Measurements from ENCODE around the gene NT5DC1. TPM values are rescaled to one million over a fixed set of nuclear protein-coding genes. Genes with fewer than 3 reads are reported as not detected.

The NT5DC1 gene
- polyA plus RNA-seq, 6 donors from 2014 or later, result 59.0 to 94.7 (median 72.8) TPM

DNA sequence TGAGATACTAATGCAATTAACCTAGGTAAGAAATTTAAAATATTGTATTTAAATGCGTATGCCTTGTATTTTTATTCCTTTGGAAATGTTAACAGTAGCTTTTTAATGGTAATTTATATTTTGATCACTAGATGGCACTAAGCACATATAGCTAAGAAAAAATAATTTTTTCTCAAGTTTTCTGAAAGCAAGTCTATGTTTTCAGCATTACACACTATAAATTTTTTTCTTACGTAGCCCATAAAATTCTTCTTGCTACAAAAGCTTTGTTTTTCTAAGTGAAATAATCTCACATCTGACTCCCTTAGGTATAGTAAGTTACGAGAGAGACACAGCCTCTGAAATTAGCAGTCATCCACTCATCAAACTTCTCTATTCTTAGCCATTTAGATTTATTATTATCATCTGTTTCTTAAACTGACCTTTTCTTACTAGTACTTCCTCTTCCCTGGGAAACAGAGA lies 117.5 kb downstream of the NT5DC1 start:
- Mint-ChIP-seq H3K4me1 (no peaks in the 10 kb centered on the region), H3K4me3 (no peak overlapping the region), H3K27ac (no peak overlapping the region), H3K9me3 (no peaks in the 10 kb centered on the region), H3K36me3 (peaks cover under 1 to 1% of the 10 kb centered on the region in 2 donors), H3K27me3 (no peaks in the 10 kb centered on the region)
- no peak for ATAC-seq (ENCODE audit: low read depth in 2 of 2)
- peak; percentile 9 for DNase-seq

DNA sequence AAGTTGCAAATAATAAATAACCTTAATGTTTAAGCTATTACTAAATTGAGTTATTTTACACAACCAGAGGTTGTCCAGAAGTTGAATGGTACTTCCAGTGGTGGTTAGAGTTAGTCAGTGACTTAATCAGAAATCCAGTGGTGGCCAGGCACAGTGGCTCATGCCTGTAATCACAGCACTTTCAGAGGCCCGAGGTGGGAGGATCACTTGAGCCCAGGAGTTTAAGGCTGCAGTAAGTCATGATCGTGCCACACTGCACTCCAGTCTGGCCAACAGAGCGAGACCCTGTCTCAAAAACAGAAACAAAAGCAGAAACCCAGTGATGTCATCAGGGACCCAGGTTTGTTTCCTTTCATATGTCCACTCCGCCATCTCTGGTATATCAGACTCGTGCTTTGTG lies 118.2 kb downstream of the NT5DC1 start:
- DNase-seq, result no peak
- no peak overlapping the region for H3K27ac Mint-ChIP-seq
- H3K36me3 Mint-ChIP-seq, result peaks cover 6 to 7% of the 10 kb centered on the region in 2 donors
- no peaks in the 10 kb centered on the region for H3K27me3 Mint-ChIP-seq
- no peaks in the 10 kb centered on the region for H3K4me1 Mint-ChIP-seq
- no peak overlapping the region for H3K4me3 Mint-ChIP-seq
- H3K9me3 Mint-ChIP-seq, result no peaks in the 10 kb centered on the region
- ATAC-seq (ENCODE audit: low read depth in 2 of 2), result no peak

DNA sequence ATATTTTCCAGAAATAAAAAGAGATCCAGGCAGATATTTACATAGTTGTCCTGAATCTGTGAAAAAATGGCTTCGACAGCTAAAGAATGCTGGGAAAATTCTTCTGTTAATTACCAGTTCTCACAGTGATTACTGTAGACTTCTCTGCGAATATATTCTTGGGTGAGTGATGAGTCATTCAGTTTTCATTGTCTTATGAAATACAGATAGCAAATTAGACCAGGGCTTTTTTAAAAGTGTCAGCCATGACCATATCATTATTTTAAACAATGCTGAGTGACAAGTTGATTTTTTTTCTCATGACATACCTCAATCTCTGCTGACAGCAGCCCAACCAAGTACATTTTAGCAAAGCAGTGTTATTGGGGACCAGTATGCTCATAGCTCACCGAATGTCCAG lies 120.4 kb downstream of the NT5DC1 start:
- H3K27ac Mint-ChIP-seq, result no peak overlapping the region
- H3K9me3 Mint-ChIP-seq, result no peaks in the 10 kb centered on the region
- H3K36me3 Mint-ChIP-seq, result peaks cover 7 to 20% of the 10 kb centered on the region in 2 donors
- no peaks in the 10 kb centered on the region for H3K27me3 Mint-ChIP-seq
- H3K4me1 Mint-ChIP-seq, result no peaks in the 10 kb centered on the region
- no peak overlapping the region for H3K4me3 Mint-ChIP-seq
- DNase-seq, result no peak
- no peak for ATAC-seq (ENCODE audit: low read depth in 2 of 2)

DNA sequence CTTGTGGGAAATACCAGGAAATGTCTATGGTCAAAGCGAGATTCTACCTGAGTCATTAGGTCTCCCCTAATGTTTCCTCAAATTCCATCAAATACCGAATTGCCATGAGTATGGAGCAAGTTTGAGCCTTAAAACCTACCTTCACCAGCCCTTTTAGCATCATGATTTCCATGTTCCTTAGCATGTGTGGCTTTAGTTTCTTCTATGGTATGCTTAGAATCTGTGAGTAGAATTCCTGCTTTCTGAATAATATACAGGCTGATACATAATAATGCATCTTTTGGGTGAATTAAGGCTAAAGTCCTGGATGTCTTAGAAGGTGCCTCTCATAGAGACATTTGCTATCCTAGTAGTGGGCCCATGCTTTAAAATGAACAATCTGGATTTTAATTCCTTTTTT lies 121.3 kb downstream of the NT5DC1 start:
- no peak for ATAC-seq (ENCODE audit: low read depth in 2 of 2)
- no peak overlapping the region for H3K27ac Mint-ChIP-seq
- peaks cover 7 to 20% of the 10 kb centered on the region in 2 donors for H3K36me3 Mint-ChIP-seq
- H3K9me3 Mint-ChIP-seq, result no peaks in the 10 kb centered on the region
- no peak overlapping the region for H3K4me3 Mint-ChIP-seq
- DNase-seq, result no peak
- H3K4me1 Mint-ChIP-seq, result no peaks in the 10 kb centered on the region
- H3K27me3 Mint-ChIP-seq, result no peaks in the 10 kb centered on the region

DNA sequence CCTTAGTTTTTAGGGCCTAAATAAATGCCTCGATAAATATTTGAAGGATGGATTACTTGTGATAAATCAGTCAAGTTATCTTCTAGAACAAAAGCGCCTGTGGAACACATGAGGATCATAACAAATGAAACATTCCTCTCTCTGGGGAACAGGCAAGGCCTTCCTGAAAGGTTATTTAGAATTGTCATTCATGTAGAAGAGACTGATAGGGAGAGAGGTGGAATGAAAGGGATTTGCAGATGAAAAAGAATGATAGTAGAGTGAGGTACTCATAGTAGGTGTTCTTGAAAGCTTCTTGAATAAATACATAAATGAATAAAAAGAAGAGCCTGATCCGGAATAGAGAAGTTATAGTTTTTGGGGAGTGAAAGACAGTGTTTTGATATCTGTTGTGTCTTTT lies 122.7 kb downstream of the NT5DC1 start:
- Mint-ChIP-seq H3K9me3 (no peaks in the 10 kb centered on the region), H3K4me3 (no peak overlapping the region), H3K36me3 (peaks cover 7 to 20% of the 10 kb centered on the region in 2 donors), H3K4me1 (no peaks in the 10 kb centered on the region), H3K27ac (no peak overlapping the region), H3K27me3 (no peaks in the 10 kb centered on the region)
- no peak for DNase-seq
- no peak for ATAC-seq (ENCODE audit: low read depth in 2 of 2)

DNA sequence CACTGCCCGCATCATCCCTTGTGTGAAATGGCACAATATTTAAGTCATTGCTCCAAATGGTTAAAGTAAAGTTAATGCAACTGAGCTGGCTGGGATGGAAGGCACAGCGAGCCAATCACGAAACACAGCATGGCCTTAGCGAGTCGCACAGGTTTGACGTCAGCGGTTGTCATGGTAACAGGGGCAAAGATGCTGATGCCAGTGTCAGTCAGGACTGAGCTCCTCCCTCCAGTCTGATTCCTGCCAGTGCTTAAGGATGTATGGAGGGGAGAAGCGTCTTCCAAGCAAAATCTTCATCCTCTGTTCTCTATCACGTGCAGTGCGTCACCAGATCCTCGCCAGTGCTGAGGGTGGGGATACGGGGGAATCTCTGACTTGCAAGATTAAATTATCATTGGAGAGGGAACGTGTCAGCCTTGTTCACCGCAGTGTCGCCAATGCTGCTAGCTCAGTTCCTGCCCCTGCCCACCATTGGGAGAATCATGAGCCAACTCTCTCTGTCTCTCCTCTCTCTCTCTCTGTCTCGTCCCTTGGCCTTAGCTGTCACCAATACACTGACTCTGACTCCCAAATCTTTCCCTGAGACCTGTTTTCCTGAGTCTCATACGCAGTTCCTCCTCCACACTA lies 128.7 kb downstream of the NT5DC1 start:
- Mint-ChIP-seq H3K36me3 (peaks cover 23 to 28% of the 10 kb centered on the region in 2 donors), H3K27ac (peak overlapping the region in 1 of 6 donors; percentile 55), H3K27me3 (no peaks in the 10 kb centered on the region), H3K4me1 (peaks cover 0 to 8% (median 0%) of the 10 kb centered on the region in 3 donors), H3K9me3 (no peaks in the 10 kb centered on the region), H3K4me3 (no peak overlapping the region)
- peak in 1 of 2 donors; percentile 27 for ATAC-seq (ENCODE audit: low read depth in 2 of 2)
- no peak for DNase-seq

DNA sequence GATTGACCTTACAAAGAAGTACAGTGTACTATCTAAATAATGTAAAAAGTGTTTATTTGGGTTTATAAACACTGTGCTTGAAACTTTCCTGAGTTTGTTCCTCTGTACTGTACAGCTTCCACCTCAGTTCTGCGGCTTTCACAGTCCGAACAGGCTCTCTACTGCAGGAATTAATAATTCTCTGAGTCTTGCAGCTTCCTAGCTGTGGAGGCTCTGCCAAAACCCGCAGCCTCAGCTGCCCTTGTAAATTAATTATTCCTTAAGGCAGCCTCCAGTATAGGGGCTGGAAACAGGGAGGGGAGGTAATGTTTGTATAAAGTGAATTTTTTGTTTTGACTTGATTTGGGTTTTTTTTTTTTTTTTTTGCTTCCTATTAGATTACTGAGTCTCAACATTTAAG lies 134.0 kb downstream of the NT5DC1 start:
- H3K4me3 Mint-ChIP-seq, result no peak overlapping the region
- no peaks in the 10 kb centered on the region for H3K9me3 Mint-ChIP-seq
- peaks cover 0 to 6% (median 0%) of the 10 kb centered on the region in 3 donors for H3K4me1 Mint-ChIP-seq
- no peaks in the 10 kb centered on the region for H3K27me3 Mint-ChIP-seq
- DNase-seq, result no peak
- H3K36me3 Mint-ChIP-seq, result peaks cover 9 to 14% of the 10 kb centered on the region in 2 donors
- no peak for ATAC-seq (ENCODE audit: low read depth in 2 of 2)
- no peak overlapping the region for H3K27ac Mint-ChIP-seq

DNA sequence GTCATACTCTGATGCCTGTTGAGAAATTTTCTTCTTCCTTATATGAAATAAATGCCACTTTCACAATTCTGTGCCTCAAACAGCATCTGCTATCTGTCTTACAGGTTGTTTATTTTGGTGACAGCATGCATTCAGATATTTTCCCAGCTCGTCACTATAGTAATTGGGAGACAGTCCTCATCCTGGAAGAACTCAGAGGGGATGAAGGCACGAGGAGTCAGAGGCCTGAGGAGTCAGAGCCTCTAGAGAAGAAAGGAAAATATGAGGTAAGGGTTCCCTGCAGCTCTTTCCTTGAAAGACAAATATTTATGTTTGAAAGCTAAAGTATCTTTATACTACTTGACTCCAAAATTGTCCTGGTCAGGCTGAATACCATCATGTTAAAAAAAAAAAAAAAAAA lies 137.4 kb downstream of the NT5DC1 start:
- ATAC-seq (ENCODE audit: low read depth in 2 of 2) (no peak), DNase-seq (no peak)
- Mint-ChIP-seq H3K36me3 (peaks cover 0 to 13% of the 10 kb centered on the region in 2 donors), H3K4me1 (no peaks in the 10 kb centered on the region), H3K4me3 (no peak overlapping the region), H3K9me3 (no peaks in the 10 kb centered on the region), H3K27me3 (no peaks in the 10 kb centered on the region), H3K27ac (peak overlapping the region in 1 of 6 donors; percentile 76)

DNA sequence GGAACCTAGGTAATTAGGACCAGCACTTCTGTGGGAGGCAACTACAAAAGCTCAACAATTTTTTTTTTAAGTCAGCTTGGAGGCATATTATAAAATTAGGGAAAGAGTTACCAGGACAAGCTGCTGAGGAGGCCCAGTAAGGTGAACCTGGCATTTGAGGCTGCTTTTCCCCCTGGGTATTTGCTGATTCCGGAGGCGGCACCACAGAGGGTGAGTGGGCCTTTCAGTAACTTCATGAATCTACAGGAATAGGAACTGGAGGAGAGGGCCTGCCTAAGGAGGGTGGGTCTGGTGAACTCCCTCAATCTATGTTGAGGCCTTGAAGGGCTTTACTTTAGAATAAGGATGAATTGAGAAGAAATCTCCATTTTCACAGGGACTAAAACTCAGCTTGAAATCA lies 138.6 kb downstream of the NT5DC1 start:
- H3K27ac Mint-ChIP-seq, result peak overlapping the region in 1 of 6 donors; percentile 72
- peaks cover 0 to 9% of the 10 kb centered on the region in 2 donors for H3K36me3 Mint-ChIP-seq
- no peaks in the 10 kb centered on the region for H3K27me3 Mint-ChIP-seq
- DNase-seq (no peak), ATAC-seq (ENCODE audit: low read depth in 2 of 2) (no peak)
- H3K4me1 Mint-ChIP-seq, result no peaks in the 10 kb centered on the region
- no peak overlapping the region for H3K4me3 Mint-ChIP-seq
- H3K9me3 Mint-ChIP-seq, result no peaks in the 10 kb centered on the region

DNA sequence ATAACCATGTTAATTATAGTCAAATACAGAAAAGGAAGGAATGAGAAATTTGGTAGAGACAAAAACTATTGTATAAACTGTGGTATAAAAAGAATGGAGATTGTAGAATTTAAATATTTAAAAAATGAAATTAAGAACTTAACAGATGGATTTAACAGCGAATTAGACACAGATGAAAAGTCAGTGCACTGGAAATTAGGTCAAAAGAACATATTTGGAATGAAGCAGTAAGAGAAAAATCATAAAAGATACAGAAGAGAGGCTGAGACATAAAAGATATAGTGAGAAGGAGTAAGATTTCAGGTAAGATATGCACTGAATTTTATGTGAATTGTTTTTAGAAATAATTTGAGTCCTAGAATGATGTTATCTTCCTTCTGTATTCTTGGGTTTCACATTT lies 139.2 kb downstream of the NT5DC1 start:
- ATAC-seq (ENCODE audit: low read depth in 2 of 2), result no peak
- Mint-ChIP-seq H3K4me1 (no peaks in the 10 kb centered on the region), H3K27ac (no peak overlapping the region), H3K4me3 (no peak overlapping the region), H3K27me3 (no peaks in the 10 kb centered on the region), H3K9me3 (no peaks in the 10 kb centered on the region), H3K36me3 (peaks cover 0 to 9% of the 10 kb centered on the region in 2 donors)
- DNase-seq, result no peak

DNA sequence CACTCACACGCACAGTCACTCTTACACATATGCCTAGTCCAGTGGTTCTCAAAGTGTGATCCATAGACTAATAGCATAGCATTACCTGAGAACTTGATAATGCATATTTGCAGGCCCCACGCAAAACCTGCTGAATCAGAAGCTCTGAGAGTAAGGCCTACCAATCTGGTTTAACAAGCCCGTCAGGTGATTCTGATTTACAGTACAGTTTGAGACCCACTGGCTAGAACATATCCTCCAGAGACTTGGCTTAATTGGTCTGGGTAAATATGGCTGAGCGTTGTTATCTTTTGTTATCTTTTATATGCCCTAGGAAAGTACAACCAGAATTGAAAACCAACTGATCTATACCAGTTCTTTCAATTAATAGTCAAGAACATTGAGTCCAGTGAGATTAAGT lies 143.6 kb downstream of the NT5DC1 start:
- DNase-seq, result no peak
- Mint-ChIP-seq H3K36me3 (peaks cover 0 to 9% of the 10 kb centered on the region in 2 donors), H3K4me1 (peaks cover 0 to 10% (median 8%) of the 10 kb centered on the region in 3 donors), H3K9me3 (no peaks in the 10 kb centered on the region), H3K4me3 (no peak overlapping the region), H3K27me3 (no peaks in the 10 kb centered on the region), H3K27ac (no peak overlapping the region)
- ATAC-seq (ENCODE audit: low read depth in 2 of 2), result no peak

DNA sequence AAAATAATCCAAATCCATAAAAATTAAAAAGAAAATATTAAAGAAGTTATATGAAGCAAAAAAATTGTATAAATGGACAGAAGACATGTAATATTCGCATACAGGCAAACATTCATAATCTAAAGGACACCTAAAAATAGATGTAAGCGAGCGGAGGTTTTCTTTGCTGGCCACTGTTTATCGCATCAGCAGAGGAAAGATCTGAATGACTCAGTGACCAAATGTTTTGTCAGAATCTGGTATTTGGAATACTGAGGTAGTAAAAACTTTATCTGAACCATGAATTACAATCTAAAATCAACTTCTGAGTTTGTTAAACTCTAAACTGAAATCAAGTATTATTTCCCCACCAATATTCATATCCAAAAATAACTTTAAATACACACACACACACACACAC lies 145.4 kb downstream of the NT5DC1 start:
- DNase-seq (no peak), ATAC-seq (ENCODE audit: low read depth in 2 of 2) (no peak)
- Mint-ChIP-seq H3K4me3 (no peak overlapping the region), H3K36me3 (no peaks in the 10 kb centered on the region), H3K4me1 (peaks cover 0 to 20% (median 10%) of the 10 kb centered on the region in 3 donors), H3K27me3 (no peaks in the 10 kb centered on the region), H3K9me3 (no peaks in the 10 kb centered on the region), H3K27ac (no peak overlapping the region)

DNA sequence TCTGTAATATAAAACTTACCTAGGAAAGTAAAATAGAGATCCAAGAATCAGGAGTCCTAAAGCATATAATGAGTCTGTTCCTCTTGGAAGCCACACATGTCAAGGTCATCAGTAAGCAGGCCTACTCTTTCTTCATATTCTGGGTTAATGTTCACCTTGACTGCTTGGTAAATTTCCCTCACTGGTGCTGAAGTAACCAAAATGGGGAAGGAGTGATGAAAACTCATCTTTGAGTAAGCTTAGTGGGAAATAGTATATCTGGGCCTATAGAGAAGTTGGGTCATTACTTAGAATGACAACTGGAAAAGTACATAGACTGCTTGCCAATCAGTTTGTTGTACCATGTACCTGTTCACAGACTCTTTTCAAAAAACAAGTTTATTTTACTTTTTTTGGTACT lies 146.6 kb downstream of the NT5DC1 start:
- Mint-ChIP-seq H3K27me3 (no peaks in the 10 kb centered on the region), H3K4me3 (no peak overlapping the region), H3K36me3 (no peaks in the 10 kb centered on the region)

DNA sequence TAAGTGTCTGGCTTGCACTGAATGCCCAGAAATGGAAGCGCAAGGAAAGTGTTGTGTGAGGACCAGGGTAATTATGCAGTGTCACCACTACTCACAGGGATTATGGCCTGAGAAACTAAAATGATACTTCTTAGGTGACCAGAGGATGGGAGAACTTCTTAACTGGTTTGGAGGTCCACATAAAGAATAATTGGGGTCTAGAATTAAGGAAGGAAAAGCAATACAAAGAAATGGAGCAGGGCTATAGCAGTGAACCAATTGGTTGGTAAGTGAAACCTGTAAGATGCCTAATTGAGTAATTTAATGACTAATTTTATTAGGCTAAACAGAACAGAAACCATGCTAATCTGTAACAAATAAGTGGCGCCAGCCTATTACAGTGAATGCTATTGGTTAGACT lies 147.9 kb downstream of the NT5DC1 start:
- Mint-ChIP-seq H3K9me3 (no peaks in the 10 kb centered on the region), H3K36me3 (no peaks in the 10 kb centered on the region), H3K4me3 (peak overlapping the region in 1 of 8 donors; percentile 50), H3K4me1 (peaks cover 0 to 32% (median 10%) of the 10 kb centered on the region in 3 donors), H3K27me3 (no peaks in the 10 kb centered on the region), H3K27ac (peak overlapping the region in 3 of 6 donors; percentile 36 to 53 (median 43))
- DNase-seq (no peak), ATAC-seq (ENCODE audit: low read depth in 2 of 2) (no peak)

More for the DNA sequence above, 146.6 kb downstream of the NT5DC1 start:
- peaks cover 0 to 29% (median 10%) of the 10 kb centered on the region in 3 donors for H3K4me1 Mint-ChIP-seq
- no peaks in the 10 kb centered on the region for H3K9me3 Mint-ChIP-seq
- DNase-seq (no peak), ATAC-seq (ENCODE audit: low read depth in 2 of 2) (no peak)
- H3K27ac Mint-ChIP-seq, result peak overlapping the region in 2 of 6 donors; percentile 34 to 58
